Measurements from ENCODE around the gene MYO18B.

The MYO18B gene

DNA sequence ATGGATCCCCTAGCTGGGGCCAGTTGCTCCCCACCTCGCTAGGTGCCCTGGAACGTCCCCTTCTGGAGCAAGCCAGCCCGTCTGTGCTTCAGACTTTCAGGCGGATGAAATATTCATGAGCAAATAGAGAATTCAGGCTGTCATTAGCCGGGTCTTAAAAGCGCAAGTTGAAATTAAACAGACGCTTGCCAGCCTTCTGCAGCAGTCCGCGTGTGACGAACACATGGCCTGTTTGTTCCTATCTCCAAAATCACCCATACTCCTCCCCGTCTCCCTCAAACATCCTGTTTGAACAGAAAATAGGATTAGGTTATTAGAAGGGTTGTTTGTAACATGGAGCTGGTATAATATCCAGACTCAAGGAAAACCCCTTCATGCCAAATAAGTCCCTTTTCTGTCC lies 38.7 kb downstream of the MYO18B start:
- DNase-seq = no peak

DNA sequence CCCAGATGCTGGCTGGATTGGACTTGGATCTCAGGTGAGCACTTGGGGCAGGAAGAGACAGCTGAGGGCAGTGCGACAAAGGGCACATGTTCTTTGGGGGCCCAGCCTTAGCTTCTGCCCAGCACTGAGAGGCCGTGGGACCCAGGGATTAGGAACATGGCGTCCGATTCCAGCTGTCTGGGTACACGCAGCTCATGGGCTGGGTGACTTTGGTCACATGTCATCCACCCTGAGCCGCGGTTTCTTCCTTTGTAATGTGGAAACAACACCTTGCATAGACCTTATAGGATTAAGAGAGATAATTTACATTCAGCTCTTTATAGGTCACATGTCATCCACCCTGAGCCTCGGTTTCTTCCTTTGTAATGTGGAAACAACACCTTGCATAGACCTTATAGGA lies 39.8 kb downstream of the MYO18B start:
- DNase-seq = no peak

GRCh38 chr22:25782831-25783230 lies 40.8 kb downstream of the MYO18B start:
- no peak for DNase-seq

- no peak for DNase-seq
Measured at GRCh38 chr22:25783856-25784255, 41.9 kb downstream of the MYO18B start.

GRCh38 chr22:25786165-25786564 lies 44.2 kb downstream of the MYO18B start:
- no peak for DNase-seq

DNA sequence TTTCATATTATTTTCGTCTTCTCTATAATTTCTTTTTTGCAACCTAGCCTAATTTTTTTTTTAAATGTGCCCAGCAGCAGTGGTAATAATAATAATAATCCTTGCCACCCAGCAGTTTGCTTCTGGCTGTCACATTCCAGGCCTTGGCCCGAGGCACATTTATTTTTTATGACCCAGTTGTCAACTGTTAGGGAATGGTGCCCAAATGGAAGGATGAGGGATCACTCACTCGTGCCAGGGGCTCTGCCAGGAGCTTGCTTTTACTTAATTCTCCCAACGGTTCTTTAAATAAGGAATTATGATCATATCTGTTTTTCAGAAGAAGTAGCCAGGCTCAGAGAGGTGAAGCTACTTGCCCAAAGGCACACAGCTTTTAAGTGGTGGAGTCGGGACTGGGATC lies 49.6 kb downstream of the MYO18B start:
- no peak for DNase-seq

DNA sequence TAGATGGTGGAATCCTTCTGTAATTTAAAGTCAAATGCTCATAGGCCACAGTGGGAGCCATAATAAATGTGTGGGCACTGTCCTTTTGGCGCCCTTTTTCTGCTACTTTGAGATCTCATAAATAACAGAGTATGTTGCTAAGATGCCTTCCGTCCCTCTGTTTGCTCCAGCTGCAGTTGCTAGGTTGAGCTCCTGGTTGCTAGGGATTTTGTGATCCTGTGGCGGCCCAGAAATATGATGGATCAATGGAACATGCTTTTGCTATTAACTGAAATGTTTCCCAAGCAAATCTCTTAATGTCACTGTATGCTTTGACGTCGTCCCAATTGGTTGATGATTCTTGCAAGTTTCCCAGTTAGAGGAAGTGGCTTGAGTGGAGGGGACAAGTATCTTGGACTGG lies 53.5 kb downstream of the MYO18B start:
- DNase-seq = no peak

GRCh38 chr22:25797498-25798290 lies 55.7 kb downstream of the MYO18B start:
- DNase-seq = no peak

- no peak for DNase-seq
Measured at GRCh38 chr22:25800766-25801165, 58.8 kb downstream of the MYO18B start.

- no peak for DNase-seq
Measured at GRCh38 chr22:25802018-25802417, 60.0 kb downstream of the MYO18B start.

GRCh38 chr22:25804676-25805075 lies 62.7 kb downstream of the MYO18B start:
- no peak for DNase-seq

- no peak for DNase-seq
Measured at GRCh38 chr22:25806579-25806978, 64.6 kb downstream of the MYO18B start.

GRCh38 chr22:25814685-25815084 lies 72.7 kb downstream of the MYO18B start:
- no peak for DNase-seq

DNA sequence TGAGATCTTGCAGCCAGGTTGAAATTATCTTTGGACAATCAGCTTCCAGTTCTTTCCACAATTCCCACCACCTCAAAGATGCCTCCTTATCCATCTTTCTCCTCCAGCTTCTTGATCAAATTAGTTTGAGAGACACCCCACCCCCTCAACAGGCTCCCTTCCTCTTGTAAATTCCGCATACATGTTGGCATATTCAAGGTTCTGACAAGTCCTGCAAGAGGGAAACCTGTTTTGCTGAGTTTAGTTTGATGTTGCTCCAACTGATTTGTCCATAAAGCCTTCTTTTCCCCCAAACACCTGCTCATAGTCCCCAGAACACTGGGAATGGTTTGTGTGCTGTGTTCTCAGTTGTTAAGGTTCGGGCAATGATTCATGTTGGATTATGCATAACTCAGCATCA lies 73.6 kb downstream of the MYO18B start:
- no peak for DNase-seq

- no peak for DNase-seq
Measured at GRCh38 chr22:25816522-25817059, 74.6 kb downstream of the MYO18B start.

GRCh38 chr22:25817092-25817943 lies 75.3 kb downstream of the MYO18B start:
- no peak for DNase-seq

- no peak for DNase-seq
Measured at GRCh38 chr22:25818541-25818940, 76.6 kb downstream of the MYO18B start.

DNA sequence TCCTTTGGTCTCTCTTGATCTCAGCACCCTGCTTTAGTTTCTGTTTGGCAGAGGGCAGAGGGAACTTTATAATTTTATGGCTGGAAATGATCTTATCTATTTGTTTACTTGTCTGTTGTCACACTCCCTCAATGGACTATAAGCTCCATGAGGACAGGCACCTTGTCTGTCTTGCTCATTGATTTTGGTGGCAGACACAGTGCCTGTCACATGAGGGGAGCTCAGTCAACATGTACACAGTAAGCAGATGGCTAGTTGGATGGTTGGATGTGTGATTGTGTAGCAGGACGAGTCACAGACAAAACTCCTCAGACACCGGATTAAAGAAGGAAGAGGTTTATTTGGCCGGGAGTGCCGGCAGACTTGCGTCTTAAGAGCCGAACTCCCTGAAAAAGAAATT lies 80.4 kb downstream of the MYO18B start:
- no peak for DNase-seq

DNA sequence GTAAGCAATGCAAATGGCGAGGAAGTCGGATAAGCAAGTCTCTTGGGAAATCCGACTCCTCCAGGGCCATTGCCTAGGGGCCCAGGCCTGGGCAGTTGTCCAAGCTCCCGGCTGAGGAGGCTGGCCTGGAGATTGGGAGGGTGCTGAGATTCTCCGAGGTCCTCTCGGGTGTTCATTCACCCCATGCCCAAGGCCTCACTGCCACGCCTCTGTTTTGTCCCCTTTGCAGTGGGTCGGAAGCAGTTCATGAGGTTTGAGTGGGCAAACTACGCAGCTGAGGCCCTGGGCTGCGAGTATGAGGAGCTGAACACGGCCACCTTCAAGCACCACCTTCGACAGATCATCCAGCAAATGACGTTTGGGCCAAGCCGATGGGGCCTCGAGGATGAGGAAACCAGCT lies 81.3 kb downstream of the MYO18B start:
- no peak for DNase-seq

DNA sequence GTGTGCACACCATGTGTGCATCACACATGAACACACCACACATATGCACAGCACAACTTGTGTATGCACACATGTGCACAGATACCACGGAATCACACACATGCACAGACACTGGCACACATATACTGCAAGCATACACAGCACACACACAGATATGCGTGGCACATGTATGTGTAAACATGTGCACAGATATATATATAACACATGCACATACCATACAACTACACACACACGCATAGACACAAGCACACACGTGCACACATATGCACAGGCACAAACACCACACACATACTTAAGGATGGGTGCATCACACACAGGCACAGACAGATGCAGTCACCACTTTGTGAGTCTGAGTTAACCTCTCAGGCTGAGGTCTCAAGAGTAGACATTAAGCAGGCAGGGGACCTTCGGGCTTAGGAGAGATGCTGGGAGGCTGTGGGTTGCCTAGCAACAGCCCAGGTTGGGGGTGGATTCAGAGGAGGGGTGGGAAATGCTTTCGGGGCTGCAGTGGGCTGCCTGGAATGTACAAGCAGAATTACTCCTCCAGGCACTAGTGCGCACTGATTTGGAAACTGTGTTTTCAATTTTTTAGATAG lies 82.9 kb downstream of the MYO18B start:
- DNase-seq = no peak

DNA sequence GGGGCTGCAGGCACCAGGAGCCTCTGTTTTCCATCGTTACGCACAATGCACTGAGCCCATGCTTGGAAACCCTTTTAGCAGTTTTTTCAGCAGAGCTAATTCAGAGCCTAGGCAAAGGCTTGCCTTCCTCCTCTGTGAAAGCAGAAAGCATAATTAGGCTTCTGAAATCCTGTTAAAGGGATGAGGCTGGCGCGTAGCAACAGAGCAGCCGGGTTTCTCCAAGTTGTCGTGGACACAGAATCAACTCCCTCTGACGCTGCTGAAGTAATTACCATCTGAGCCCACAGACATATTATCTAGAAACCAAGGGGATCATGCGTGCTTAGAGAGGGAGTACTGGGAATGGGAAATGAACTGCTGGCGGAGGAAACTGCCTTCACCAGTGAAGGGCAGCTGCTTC lies 85.4 kb downstream of the MYO18B start:
- no peak for DNase-seq

DNA sequence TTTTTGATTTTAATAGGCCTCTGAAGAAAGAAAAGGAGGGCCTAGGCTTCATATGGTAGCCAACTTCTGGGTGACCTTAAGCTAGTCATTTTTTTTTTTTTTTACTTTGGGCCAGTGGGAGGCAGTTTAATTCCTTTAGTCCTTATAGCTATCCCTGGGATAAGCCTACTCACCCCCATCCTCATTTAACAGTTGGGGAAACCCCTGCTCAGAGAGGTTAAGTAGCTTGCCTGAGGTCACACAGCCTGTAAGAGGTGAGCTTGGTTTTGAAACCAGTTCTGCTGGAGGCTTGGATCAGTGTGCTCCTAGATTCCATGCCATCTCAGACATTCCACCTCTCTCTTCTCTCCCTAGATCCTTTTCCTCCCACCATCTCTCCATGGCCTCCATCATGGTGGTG lies 86.4 kb downstream of the MYO18B start:
- no peak for DNase-seq

DNA sequence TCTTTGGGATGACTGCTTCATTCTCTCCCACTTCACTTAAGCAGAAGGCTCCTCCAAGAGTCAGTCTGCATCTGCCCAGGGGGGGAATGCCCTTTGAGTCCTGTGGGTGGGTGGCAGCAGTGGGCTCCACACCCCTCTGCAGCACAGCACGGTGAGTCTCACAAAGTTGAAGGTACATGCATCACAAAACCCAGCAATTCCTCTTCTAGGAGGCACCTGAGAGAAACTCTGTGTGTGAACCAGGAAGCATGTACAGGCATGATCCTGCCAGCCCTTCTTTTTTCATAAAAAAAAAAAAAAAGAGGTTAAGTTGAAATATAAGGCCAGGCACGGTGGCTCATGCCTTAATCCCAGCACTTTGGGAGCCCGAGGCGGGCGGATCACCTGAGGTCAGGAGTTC lies 87.2 kb downstream of the MYO18B start:
- DNase-seq = no peak

Data from inflammatory macrophage (primary cell).